HG03097 (cell line): ENCODE data around the gene KRTAP5-10.
"Not testable (repeated sequence)": the region's sequence is repeated elsewhere in the genome, so short reads cannot be mapped to it uniquely, and the experiment has no call there.

Experiments
- ATAC-seq: cut with Tn5 transposase; IDR thresholded peaks from one replicate; pipeline ENCODE4 v1.9.1; 2021; ENCODE audit not compliant: unreplicated experiment, low FRiP score

KRTAP5-10 gene

DNA sequence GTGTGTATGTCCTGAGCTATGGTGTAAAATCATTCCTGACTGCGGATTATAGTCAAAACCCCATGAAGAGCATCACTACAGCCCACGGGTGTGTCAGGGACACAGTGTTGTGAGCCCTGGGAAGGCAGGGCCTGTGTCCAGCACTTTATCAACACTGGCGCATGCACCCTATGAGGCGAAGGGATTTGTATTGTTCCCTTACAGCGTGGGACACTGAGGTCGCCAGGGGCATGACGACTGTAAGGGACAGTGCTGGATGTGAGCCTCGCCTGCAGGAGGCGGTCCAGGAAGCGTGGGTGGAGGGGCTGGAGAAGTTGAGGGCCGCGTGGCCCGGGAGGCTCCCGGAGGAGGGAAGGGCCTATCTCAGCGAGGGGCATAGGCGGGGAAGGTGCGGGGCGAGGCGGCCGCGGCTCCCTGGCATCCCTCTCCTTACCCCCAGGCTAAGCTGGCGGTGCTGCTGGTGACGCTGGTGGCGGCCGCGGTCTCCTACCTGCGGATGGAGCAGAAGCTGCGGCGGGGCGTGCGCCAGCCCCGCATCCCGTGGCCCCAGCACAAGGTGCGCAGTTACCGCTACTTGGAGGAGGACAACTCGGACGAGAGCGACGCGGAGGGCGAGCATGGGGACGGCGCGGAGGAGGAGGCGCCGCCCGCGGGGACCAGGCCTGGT, 41.6 kb downstream of the KRTAP5-10 start:
- not testable (repeated sequence) for ATAC-seq

DNA sequence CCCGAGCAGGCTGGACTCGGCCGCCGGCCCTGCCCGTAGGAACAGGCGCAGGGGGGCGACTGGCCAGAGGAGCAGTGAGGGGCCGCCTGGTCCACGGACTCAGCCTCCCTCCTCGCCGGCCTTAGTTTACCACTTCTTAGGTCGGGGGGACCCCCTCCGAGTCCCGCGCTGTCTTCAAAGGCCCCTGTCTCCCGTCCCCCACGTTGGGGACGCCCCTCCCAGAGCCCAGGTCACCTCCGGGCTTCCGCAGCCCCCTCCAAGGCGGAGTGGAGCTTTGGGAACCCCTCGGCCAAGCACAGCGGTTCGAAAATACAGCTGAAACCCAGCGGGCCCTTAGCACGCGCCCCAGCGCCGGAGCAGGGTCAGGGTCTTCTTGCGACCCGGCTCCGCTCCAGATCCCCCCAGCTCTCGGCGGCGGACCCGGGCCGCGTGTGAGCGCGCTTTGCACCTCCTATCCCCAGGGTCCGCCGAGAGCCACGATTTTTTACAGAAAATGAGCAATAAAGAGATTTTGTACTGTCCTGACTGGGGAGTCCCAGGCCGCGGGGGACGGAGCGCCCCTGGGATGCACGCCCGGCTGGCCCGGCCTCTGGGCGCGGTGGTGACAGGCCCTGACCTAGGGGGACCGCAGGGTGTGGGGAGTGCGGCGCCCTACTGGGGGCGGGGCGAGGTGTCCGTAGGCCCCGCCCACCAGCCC, 42.3 kb downstream of the KRTAP5-10 start:
- not testable (repeated sequence) for ATAC-seq

DNA sequence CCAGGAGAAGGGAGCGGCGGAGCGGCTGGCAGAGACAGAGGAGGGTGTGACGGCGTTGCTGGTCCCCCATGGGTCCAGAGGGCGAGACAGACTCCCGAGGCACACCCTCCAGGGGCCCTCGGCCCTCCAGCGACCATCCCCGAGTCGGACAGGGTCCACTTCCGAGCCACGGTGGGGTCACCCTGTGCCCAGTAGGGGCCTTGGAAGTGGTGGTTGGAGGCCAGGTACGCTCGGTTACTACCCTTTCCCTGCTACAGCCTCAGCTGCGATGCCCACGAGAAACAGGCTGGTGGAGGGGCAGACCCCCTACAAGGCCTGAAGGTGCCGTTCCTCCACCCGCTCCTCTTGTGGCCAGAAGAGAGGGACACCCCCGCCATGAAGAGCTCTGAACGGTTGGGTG, 42.9 kb downstream of the KRTAP5-10 start:
- ATAC-seq, result not testable (repeated sequence)

DNA sequence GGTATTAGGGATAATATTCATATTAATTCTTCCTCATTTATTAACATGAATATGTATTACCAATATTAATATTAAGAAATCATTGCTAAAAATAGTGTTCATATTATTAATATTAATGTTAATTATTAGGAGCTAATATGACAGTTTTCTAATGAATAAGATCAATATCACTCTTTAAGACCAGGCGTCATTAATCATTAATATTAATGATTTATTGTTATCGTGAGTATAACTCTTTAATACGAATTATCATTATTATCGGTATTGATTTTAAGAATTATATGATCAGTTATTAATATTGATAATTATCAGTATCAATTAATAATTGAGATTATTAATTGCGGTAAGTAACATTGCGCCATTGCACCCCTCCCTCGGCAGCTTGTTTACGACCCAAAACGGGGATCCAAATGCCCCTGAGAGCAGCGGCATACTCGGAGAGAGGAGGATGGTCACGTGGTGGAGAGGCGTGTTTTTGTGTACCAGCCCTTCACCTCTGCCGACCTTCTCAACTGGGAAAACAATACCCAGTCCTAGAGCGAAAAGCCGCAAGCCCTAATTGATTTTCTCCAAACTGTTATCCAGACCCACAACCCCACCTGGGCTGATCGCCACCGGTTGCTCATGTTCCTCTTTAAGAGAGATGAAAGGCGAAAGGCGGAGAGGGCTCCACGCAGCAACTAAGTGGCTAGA, 46.0 kb downstream of the KRTAP5-10 start:
- ATAC-seq, result not testable (repeated sequence)

DNA sequence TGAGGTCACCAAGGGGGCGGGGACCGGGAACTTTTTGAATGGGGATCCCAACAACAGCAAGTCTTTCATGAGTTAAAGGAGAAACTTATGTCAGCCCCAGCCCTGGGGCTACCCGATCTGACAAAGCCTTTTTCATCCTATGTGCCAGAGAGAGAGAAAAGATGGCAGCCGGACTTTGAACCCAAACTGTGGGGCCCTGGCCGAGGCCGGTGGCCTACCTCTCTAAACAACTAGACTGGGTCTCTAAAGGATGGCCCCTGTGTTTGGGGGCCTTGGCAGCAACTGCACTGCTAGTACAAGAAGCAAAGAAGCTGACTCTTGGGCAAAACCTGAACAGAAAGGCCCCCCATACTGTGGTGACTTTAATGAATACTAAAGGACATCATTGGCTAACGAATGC, 48.6 kb downstream of the KRTAP5-10 start:
- not testable (repeated sequence) for ATAC-seq

DNA sequence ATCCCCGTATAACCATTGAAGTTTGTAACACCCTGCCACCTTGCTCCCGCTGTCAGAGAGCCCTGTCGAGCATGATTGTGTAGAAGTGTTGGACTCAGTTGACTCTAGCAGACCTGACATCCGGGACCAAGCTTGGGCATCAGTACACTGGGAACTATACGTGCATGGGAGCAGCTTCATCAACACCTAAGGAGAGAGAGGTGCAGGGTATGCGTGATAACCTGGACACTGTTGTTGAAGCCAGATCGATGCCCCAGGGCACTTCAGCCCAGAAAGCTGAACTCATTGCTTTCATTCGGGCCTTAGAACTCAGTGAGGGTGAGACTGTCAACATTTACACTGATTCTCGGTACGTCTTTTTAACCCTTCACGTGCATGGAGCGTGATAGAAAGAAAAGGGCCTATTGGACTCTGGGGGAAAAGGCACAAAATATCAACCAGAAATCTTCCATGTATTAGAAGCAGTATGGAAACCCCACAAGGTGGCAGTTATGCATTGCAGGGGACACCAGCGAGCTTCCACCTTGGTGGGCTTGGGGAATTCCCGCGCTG, 49.1 kb downstream of the KRTAP5-10 start:
- not testable (repeated sequence) for ATAC-seq

DNA sequence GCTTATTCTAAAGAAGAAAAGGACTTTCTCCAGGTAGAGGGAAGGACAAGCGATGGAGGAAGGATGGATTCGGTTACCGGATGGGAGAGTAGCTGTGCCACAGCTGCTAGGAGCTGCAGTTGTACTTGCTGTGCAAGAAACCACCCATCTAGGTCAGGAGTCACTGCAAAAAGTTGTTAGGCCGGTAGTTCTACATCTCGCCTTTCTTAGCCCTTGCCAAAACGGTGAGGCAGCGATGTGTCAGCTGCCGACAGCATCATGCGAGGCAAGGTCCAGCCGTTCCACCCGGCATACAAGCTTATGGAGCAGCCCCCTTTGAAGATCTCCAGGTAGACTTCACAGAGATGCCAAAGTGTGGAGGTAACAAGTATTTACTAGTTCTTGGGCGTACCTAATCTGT, 49.6 kb downstream of the KRTAP5-10 start:
- not testable (repeated sequence) for ATAC-seq
